ENCODE measurements around the gene ZNF593. TPM values are rescaled to one million over a fixed set of nuclear protein-coding genes. Genes with fewer than 3 reads are reported as not detected.

The ZNF593 gene
- total RNA-seq, 4 donors from 2014 or later = 18.7 to 27.2 (median 26.9) TPM; not detected in 1

GRCh38 chr1:26197813-26198212 is 28.1 kb downstream of the ZNF593 start:
- Histone ChIP-seq H3K9me3 (no peaks in the 10 kb centered on the region), H3K36me3 (no peaks in the 10 kb centered on the region), H3K27ac (no peak overlapping the region), H3K27me3 (no peaks in the 10 kb centered on the region), H3K4me3 (no peak overlapping the region), H3K4me1 (no peaks in the 10 kb centered on the region)
- 88% methylated on average over 11 of the region's 11 CpGs; no CpG with 5 or more reads in 1 of the 2 donors for WGBS, 2 donors (ENCODE audit: low coverage in 1 of 2)
- intact Hi-C loops (cut with DNase I; ENCODE audit: low total_unique reads) = no loop called here
- in situ Hi-C loops (cut with MboI; ENCODE audit: low pct_ligation_motif_present in 1 of 4, low pct_unique_long_range_greater_than_20kb in 1 of 4, low sequenced_read_pairs in 3 of 4) = no loop called here
- DNase-seq = no peak
- no peak for TF ChIP-seq CTCF (IDR thresholded peaks at IDR 0.05)
- TF ChIP-seq POLR2AphosphoS5 (IDR thresholded peaks at IDR 0.05) = no peak
- no peak for TF ChIP-seq POLR2A (IDR thresholded peaks at IDR 0.05)
- TF ChIP-seq EP300 (IDR thresholded peaks at IDR 0.05; ENCODE audit: low read depth) = no peak

- intact Hi-C loops (cut with DNase I; ENCODE audit: low total_unique reads) = loop anchor here (5.0 kb wide), 1 partner anchor 1308 kb away; no protein-coding TSS in a partner anchor
- no peak overlapping the region for H3K4me3 ChIP-seq
- in situ Hi-C loops (cut with MboI; ENCODE audit: low pct_ligation_motif_present in 1 of 4, low pct_unique_long_range_greater_than_20kb in 1 of 4, low sequenced_read_pairs in 3 of 4) = no loop called here
- H3K9me3 ChIP-seq = no peaks in the 10 kb centered on the region
- no peak overlapping the region for H3K27ac ChIP-seq
- H3K4me1 ChIP-seq = no peaks in the 10 kb centered on the region
- no peaks in the 10 kb centered on the region for H3K27me3 ChIP-seq
- H3K36me3 ChIP-seq = no peaks in the 10 kb centered on the region
- TF ChIP-seq EP300 (IDR thresholded peaks at IDR 0.05; ENCODE audit: low read depth) = no peak
- TF ChIP-seq CTCF (IDR thresholded peaks at IDR 0.05) = no peak
- TF ChIP-seq POLR2AphosphoS5 (IDR thresholded peaks at IDR 0.05) = no peak
- TF ChIP-seq POLR2A (IDR thresholded peaks at IDR 0.05) = no peak
- WGBS, 2 donors (ENCODE audit: low coverage in 1 of 2) = 83 to 93% methylated on average over 2 to 5 of the region's 5 CpGs
- no peak for DNase-seq
Observed at GRCh38 chr1:26200413-26200812, 30.7 kb downstream of the ZNF593 start.

GRCh38 chr1:26203642-26204318 is 34.1 kb downstream of the ZNF593 start:
- H3K27ac ChIP-seq = no peak overlapping the region
- H3K9me3 ChIP-seq = no peaks in the 10 kb centered on the region
- no peaks in the 10 kb centered on the region for H3K4me1 ChIP-seq
- no peak for TF ChIP-seq POLR2AphosphoS5 (IDR thresholded peaks at IDR 0.05)
- TF ChIP-seq EP300 (IDR thresholded peaks at IDR 0.05; ENCODE audit: low read depth) = no peak
- no peak for TF ChIP-seq POLR2A (IDR thresholded peaks at IDR 0.05)
- no peak for TF ChIP-seq CTCF (IDR thresholded peaks at IDR 0.05)
- intact Hi-C loops (cut with DNase I; ENCODE audit: low total_unique reads) = loop anchor here (5.0 kb wide), 1 partner anchor 1311 kb away; no protein-coding TSS in a partner anchor
- no peaks in the 10 kb centered on the region for H3K27me3 ChIP-seq
- 75% methylated on average over 9 of the region's 9 CpGs; no CpG with 5 or more reads in 1 of the 2 donors for WGBS, 2 donors (ENCODE audit: low coverage in 1 of 2)
- in situ Hi-C loops (cut with MboI; ENCODE audit: low pct_ligation_motif_present in 1 of 4, low pct_unique_long_range_greater_than_20kb in 1 of 4, low sequenced_read_pairs in 3 of 4) = no loop called here
- H3K36me3 ChIP-seq = no peaks in the 10 kb centered on the region
- H3K4me3 ChIP-seq = no peak overlapping the region
- no peak for DNase-seq

- no peaks in the 10 kb centered on the region for H3K9me3 ChIP-seq
- H3K36me3 ChIP-seq = no peaks in the 10 kb centered on the region
- WGBS, 2 donors (ENCODE audit: low coverage in 1 of 2) = 82% methylated on average over 5 of the region's 5 CpGs; no CpG with 5 or more reads in 1 of the 2 donors
- no peaks in the 10 kb centered on the region for H3K27me3 ChIP-seq
- H3K27ac ChIP-seq = no peak overlapping the region
- TF ChIP-seq POLR2A (IDR thresholded peaks at IDR 0.05) = no peak
- TF ChIP-seq EP300 (IDR thresholded peaks at IDR 0.05; ENCODE audit: low read depth) = no peak
- TF ChIP-seq POLR2AphosphoS5 (IDR thresholded peaks at IDR 0.05) = no peak
- no peak for TF ChIP-seq CTCF (IDR thresholded peaks at IDR 0.05)
- no peak overlapping the region for H3K4me3 ChIP-seq
- intact Hi-C loops (cut with DNase I; ENCODE audit: low total_unique reads) (no loop called here), in situ Hi-C loops (cut with MboI; ENCODE audit: low pct_ligation_motif_present in 1 of 4, low pct_unique_long_range_greater_than_20kb in 1 of 4, low sequenced_read_pairs in 3 of 4) (no loop called here)
- H3K4me1 ChIP-seq = no peaks in the 10 kb centered on the region
- DNase-seq = no peak
Observed at GRCh38 chr1:26210147-26210870, 40.6 kb downstream of the ZNF593 start.

Measured in transverse colon (tissue), 4 donors.